IPS-18c (cell line): ENCODE data around the gene INTS14.
"Not testable (repeated sequence)": the region's sequence is repeated elsewhere in the genome, so short reads cannot be mapped to it uniquely, and the experiment has no call there.

ENCODE experiments used
- H3K4me3 ChIP-seq: 2 replicates; pipeline ENCODE4 v1.7.0; 2013; ENCODE audit warnings: low read depth, mild to moderate bottlenecking, low read length, moderate library complexity; ENCODE audit not compliant: insufficient read depth
- H3K9me3 ChIP-seq: one replicate; pipeline ENCODE4 v1.6.1; 2013; ENCODE audit warnings: mild to moderate bottlenecking, low read length, moderate library complexity; ENCODE audit not compliant: control insufficient read depth, insufficient read depth

Gene INTS14

GRCh38 chr15:65558336-65558735, 52.6 kb downstream of the INTS14 start:
- Histone ChIP-seq H3K9me3 (peaks cover 2% of the 10 kb centered on the region), H3K4me3 (no peak overlapping the region)

- H3K9me3 ChIP-seq, result no peaks in the 10 kb centered on the region
- H3K4me3 ChIP-seq, result no peak overlapping the region
Observed at GRCh38 chr15:65556622-65557021, 54.3 kb downstream of the INTS14 start.

GRCh38 chr15:65553691-65554090, 57.2 kb downstream of the INTS14 start:
- no peak overlapping the region for H3K4me3 ChIP-seq

GRCh38 chr15:65552851-65553250, 58.1 kb downstream of the INTS14 start:
- not testable (repeated sequence) for H3K9me3 ChIP-seq, H3K4me3 ChIP-seq

More at GRCh38 chr15:65553691-65554090, 57.2 kb downstream of the INTS14 start:
- no peaks in the 10 kb centered on the region for H3K9me3 ChIP-seq

GRCh38 chr15:65551183-65551582, 59.7 kb downstream of the INTS14 start:
- no peak overlapping the region for H3K4me3 ChIP-seq

GRCh38 chr15:65550681-65551098, 60.2 kb downstream of the INTS14 start:
- Histone ChIP-seq H3K9me3 (no peaks in the 10 kb centered on the region), H3K4me3 (no peak overlapping the region)

More at GRCh38 chr15:65551183-65551582, 59.7 kb downstream of the INTS14 start:
- no peaks in the 10 kb centered on the region for H3K9me3 ChIP-seq

GRCh38 chr15:65549288-65549687, 61.6 kb downstream of the INTS14 start:
- not testable (repeated sequence) for H3K9me3 ChIP-seq, H3K4me3 ChIP-seq

- H3K9me3 ChIP-seq, result no peaks in the 10 kb centered on the region
- H3K4me3 ChIP-seq, result no peak overlapping the region
Observed at GRCh38 chr15:65547841-65548240, 63.1 kb downstream of the INTS14 start.

- no peaks in the 10 kb centered on the region for H3K9me3 ChIP-seq
- H3K4me3 ChIP-seq, result no peak overlapping the region
Observed at GRCh38 chr15:65541231-65541820, 69.6 kb downstream of the INTS14 start.

- Histone ChIP-seq H3K4me3 (no peak overlapping the region), H3K9me3 (no peaks in the 10 kb centered on the region)
Observed at GRCh38 chr15:65540314-65540713, 70.6 kb downstream of the INTS14 start.

- Histone ChIP-seq H3K9me3 (no peaks in the 10 kb centered on the region), H3K4me3 (no peak overlapping the region)
Observed at GRCh38 chr15:65535192-65535591, 75.7 kb downstream of the INTS14 start.

GRCh38 chr15:65533057-65533756, 77.7 kb downstream of the INTS14 start:
- Histone ChIP-seq H3K4me3 (no peak overlapping the region), H3K9me3 (no peaks in the 10 kb centered on the region)

- no peaks in the 10 kb centered on the region for H3K9me3 ChIP-seq
- no peak overlapping the region for H3K4me3 ChIP-seq
Observed at GRCh38 chr15:65532738-65533051, 78.2 kb downstream of the INTS14 start.

- H3K9me3 ChIP-seq, result no peaks in the 10 kb centered on the region
- H3K4me3 ChIP-seq, result peak within 1 kb of the TSS; percentile 82
Observed at GRCh38 chr15:65530318-65531111, 80.4 kb downstream of the INTS14 start, which contains the start of gene HACD3. Gene HACD3, plus strand, starts transcription at chr15:65530463. Its CDS starts 169 bp downstream, at chr15:65530632.

GRCh38 chr15:65529762-65530317, 81.1 kb downstream of the INTS14 start:
- Histone ChIP-seq H3K4me3 (peak overlapping the region; percentile 43), H3K9me3 (no peaks in the 10 kb centered on the region)
